Neural cell (in vitro differentiated cells): ENCODE data around the gene ENTPD8. TPM values are rescaled to one million over a fixed set of nuclear protein-coding genes. Genes with fewer than 3 reads are reported as not detected.

Experiments used
- H2AFZ ChIP-seq: fragments of 200-600, 300-800 bp; sonication (generic), shearing (Covaris generic); 2 replicates; pipeline ENCODE4 v1.6.0; 2014; ENCODE audit warnings: low read depth, mild to moderate bottlenecking, antibody characterized with exemption, low read length, moderate library complexity
- H3F3A ChIP-seq: fragments of 200-600 bp; shearing (Covaris generic); 2 replicates; pipeline ENCODE4 v1.6.1; 2016; ENCODE audit warnings: mild to moderate bottlenecking, moderate library complexity, mixed read lengths, antibody characterized with exemption, low read length; ENCODE audit not compliant: insufficient read depth, poor library complexity, severe bottlenecking
- H3K27ac ChIP-seq: fragments of 200-600, 300-800 bp; sonication (generic), shearing (Covaris generic); 2 replicates; pipeline ENCODE4 v1.5.1; 2014; ENCODE audit warnings: mild to moderate bottlenecking, low read length, moderate library complexity
- H3K27me3 ChIP-seq: fragments of 300-800, 200-600 bp; sonication (generic), shearing (Covaris generic); 2 replicates; pipeline ENCODE4 v1.6.0; 2014; ENCODE audit warnings: mild to moderate bottlenecking, low read depth, low read length, moderate library complexity; ENCODE audit not compliant: insufficient read depth
- H3K36me3 ChIP-seq: fragments of 300-800, 200-600 bp; sonication (generic), shearing (Covaris generic); 2 replicates; pipeline ENCODE4 v1.5.1; 2014; ENCODE audit warnings: mild to moderate bottlenecking, antibody characterized with exemption, low read length, moderate library complexity; ENCODE audit not compliant: insufficient read depth
- H3K4me2 ChIP-seq: fragments of 300-800, 200-600 bp; sonication (generic), shearing (Covaris generic); 2 replicates; pipeline ENCODE4 v1.6.0; 2014; ENCODE audit warnings: mild to moderate bottlenecking, low read length
- H3K4me3 ChIP-seq: fragments of 300-800, 200-600 bp; sonication (generic), shearing (Covaris generic); 2 replicates; pipeline ENCODE4 v1.5.1; 2014; ENCODE audit warnings: mild to moderate bottlenecking, low read length, moderate library complexity
- H3K79me2 ChIP-seq: fragments of 200-600 bp; shearing (Covaris generic); replicated peaks from 2 replicates; pipeline ENCODE4 v1.6.0; 2014; ENCODE audit warnings: mild to moderate bottlenecking, low read length, moderate library complexity; ENCODE audit not compliant: insufficient read depth
- H3K9ac ChIP-seq: fragments of 300-800, 200-600 bp; sonication (generic), shearing (Covaris generic); 2 replicates; pipeline ENCODE4 v1.6.1; 2016; ENCODE audit warnings: mild to moderate bottlenecking, low read length, mixed read lengths
- H3K9me2 ChIP-seq: fragments of 200-600 bp; shearing (Covaris generic); 2 replicates; pipeline ENCODE4 v1.6.1; 2016; ENCODE audit warnings: mild to moderate bottlenecking, low read length, mixed read lengths; ENCODE audit not compliant: insufficient read depth
- H3K9me3 ChIP-seq: fragments of 200-600, 300-800 bp; sonication (generic), shearing (Covaris generic); 2 replicates; pipeline ENCODE4 v1.6.1; 2016; ENCODE audit warnings: mild to moderate bottlenecking, mixed run types, low read length, moderate library complexity, mixed read lengths
- H4K20me1 ChIP-seq: fragments of 200-600 bp; shearing (Covaris generic); 2 replicates; pipeline ENCODE4 v1.6.1; 2016; ENCODE audit warnings: mild to moderate bottlenecking, mixed run types; ENCODE audit not compliant: insufficient read depth
- EP300 ChIP-seq: fragments of 450-650 bp; conservative IDR thresholded peaks from 2 replicates; pipeline ENCODE4 v1.6.1; 2014; ENCODE audit warnings: antibody characterized with exemption, mild to moderate bottlenecking, moderate library complexity; ENCODE audit not compliant: poor library complexity, severe bottlenecking
- EZH2 ChIP-seq: fragments of 200-600, 300-800 bp; shearing (Covaris generic), sonication (generic); IDR thresholded peaks from 2 replicates; pipeline ENCODE4 v1.6.1; 2014; ENCODE audit warnings: antibody characterized with exemption, low read length, borderline replicate concordance, mild to moderate bottlenecking; ENCODE audit not compliant: insufficient read depth, poor library complexity, severe bottlenecking
- MXI1 ChIP-seq: fragments of 450-650 bp; conservative IDR thresholded peaks from 2 replicates; pipeline ENCODE4 v1.6.1; 2014; ENCODE audit warnings: antibody characterized with exemption, mild to moderate bottlenecking; ENCODE audit not compliant: poor library complexity, severe bottlenecking
- POLR2AphosphoS5 ChIP-seq: IDR thresholded peaks from 2 replicates; pipeline ENCODE4 v1.6.1; 2012
- RAD21 ChIP-seq: fragments of 450-650 bp; conservative IDR thresholded peaks from 2 replicates; pipeline ENCODE4 v1.6.1; 2014; ENCODE audit warnings: antibody characterized with exemption, mild to moderate bottlenecking, moderate library complexity
- SMC3 ChIP-seq: fragments of 450-650 bp; conservative IDR thresholded peaks from 2 replicates; pipeline ENCODE4 v1.6.1; 2014; ENCODE audit warnings: antibody characterized with exemption, mild to moderate bottlenecking, moderate library complexity; ENCODE audit not compliant: poor library complexity
- TAF1 ChIP-seq: IDR thresholded peaks from 2 replicates; pipeline ENCODE4 v1.6.1; 2012; ENCODE audit warnings: low read depth
- polyA plus RNA-seq: library from polyadenylated mRNA; depleted of rRNA; stranded (reverse); fragments of >200 nt; gene quantifications from 2 replicates; pipeline ENCODE4 v1.2.3, GENCODE V29; 2014
- TF ChIP-seq, protein P1 (sequence below): IDR thresholded peaks from 2 replicates; pipeline ENCODE4 v1.6.1; 2012; ENCODE audit warnings: borderline replicate concordance
- TF ChIP-seq, protein P2 (sequence below): fragments of 450-650 bp; IDR thresholded peaks from 2 replicates; pipeline ENCODE4 v1.5.1; 2014; ENCODE audit warnings: antibody characterized with exemption, mild to moderate bottlenecking, moderate library complexity; ENCODE audit not compliant: poor library complexity, severe bottlenecking

ENTPD8 gene
- polyA plus RNA-seq, 1 donor from 2014 or later: not detected

DNA sequence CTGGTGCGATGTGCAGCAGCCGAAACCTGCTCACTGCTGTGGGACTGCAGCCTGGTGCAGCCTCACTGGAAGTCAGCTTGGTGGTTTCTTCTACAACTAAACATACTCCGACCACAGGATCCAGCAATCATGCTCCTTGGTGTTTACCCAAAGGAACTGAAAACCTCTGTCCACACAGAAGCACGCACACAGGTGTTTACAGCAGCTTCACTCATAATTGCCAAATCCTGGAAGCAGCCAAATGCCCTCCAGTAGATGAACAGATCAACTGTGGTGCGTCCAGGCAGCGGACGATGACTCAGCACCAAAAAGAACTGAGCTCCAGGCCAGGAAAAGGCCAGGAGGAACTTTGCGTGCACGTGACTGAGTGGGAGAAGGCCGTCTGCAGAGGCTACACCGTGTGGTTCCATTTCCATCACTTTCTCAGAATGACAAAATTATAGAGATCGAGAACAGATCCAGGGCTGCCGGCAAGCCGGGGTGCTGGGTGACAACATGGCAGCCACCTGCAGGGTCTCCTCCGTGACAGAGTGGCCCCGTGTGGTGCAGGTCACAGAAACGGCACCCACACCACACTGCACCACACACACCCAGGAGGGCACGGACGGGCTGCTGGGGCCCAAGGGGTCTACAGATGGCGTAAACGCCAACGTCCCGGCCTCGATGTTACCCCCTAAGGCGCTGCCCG, 41.1 kb upstream of the ENTPD8 start:
- Histone ChIP-seq H3K79me2 (no peaks in the 10 kb centered on the region), H3F3A (no peaks in the 10 kb centered on the region), H3K4me2 (no peak overlapping the region), H3K4me3 (no peak overlapping the region), H3K9me3 (no peaks in the 10 kb centered on the region), H2AFZ (no peak overlapping the region), H3K9ac (no peak overlapping the region), H4K20me1 (no peaks in the 10 kb centered on the region), H3K27me3 (no peaks in the 10 kb centered on the region), H3K36me3 (no peaks in the 10 kb centered on the region), H3K9me2 (no peaks in the 10 kb centered on the region), H3K27ac (no peak overlapping the region)
- no peak for TF ChIP-seq SMC3
- TF ChIP-seq EZH2: no peak
- no peak for TF ChIP-seq MXI1
- TF ChIP-seq RAD21: no peak
- no peak for TF ChIP-seq TAF1
- TF ChIP-seq POLR2AphosphoS5: no peak
- no peak for TF ChIP-seq EP300
- TF ChIP-seq, protein P1, sequence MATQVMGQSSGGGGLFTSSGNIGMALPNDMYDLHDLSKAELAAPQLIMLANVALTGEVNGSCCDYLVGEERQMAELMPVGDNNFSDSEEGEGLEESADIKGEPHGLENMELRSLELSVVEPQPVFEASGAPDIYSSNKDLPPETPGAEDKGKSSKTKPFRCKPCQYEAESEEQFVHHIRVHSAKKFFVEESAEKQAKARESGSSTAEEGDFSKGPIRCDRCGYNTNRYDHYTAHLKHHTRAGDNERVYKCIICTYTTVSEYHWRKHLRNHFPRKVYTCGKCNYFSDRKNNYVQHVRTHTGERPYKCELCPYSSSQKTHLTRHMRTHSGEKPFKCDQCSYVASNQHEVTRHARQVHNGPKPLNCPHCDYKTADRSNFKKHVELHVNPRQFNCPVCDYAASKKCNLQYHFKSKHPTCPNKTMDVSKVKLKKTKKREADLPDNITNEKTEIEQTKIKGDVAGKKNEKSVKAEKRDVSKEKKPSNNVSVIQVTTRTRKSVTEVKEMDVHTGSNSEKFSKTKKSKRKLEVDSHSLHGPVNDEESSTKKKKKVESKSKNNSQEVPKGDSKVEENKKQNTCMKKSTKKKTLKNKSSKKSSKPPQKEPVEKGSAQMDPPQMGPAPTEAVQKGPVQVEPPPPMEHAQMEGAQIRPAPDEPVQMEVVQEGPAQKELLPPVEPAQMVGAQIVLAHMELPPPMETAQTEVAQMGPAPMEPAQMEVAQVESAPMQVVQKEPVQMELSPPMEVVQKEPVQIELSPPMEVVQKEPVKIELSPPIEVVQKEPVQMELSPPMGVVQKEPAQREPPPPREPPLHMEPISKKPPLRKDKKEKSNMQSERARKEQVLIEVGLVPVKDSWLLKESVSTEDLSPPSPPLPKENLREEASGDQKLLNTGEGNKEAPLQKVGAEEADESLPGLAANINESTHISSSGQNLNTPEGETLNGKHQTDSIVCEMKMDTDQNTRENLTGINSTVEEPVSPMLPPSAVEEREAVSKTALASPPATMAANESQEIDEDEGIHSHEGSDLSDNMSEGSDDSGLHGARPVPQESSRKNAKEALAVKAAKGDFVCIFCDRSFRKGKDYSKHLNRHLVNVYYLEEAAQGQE: no peak
- TF ChIP-seq, protein P2, sequence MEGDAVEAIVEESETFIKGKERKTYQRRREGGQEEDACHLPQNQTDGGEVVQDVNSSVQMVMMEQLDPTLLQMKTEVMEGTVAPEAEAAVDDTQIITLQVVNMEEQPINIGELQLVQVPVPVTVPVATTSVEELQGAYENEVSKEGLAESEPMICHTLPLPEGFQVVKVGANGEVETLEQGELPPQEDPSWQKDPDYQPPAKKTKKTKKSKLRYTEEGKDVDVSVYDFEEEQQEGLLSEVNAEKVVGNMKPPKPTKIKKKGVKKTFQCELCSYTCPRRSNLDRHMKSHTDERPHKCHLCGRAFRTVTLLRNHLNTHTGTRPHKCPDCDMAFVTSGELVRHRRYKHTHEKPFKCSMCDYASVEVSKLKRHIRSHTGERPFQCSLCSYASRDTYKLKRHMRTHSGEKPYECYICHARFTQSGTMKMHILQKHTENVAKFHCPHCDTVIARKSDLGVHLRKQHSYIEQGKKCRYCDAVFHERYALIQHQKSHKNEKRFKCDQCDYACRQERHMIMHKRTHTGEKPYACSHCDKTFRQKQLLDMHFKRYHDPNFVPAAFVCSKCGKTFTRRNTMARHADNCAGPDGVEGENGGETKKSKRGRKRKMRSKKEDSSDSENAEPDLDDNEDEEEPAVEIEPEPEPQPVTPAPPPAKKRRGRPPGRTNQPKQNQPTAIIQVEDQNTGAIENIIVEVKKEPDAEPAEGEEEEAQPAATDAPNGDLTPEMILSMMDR: no peak

DNA sequence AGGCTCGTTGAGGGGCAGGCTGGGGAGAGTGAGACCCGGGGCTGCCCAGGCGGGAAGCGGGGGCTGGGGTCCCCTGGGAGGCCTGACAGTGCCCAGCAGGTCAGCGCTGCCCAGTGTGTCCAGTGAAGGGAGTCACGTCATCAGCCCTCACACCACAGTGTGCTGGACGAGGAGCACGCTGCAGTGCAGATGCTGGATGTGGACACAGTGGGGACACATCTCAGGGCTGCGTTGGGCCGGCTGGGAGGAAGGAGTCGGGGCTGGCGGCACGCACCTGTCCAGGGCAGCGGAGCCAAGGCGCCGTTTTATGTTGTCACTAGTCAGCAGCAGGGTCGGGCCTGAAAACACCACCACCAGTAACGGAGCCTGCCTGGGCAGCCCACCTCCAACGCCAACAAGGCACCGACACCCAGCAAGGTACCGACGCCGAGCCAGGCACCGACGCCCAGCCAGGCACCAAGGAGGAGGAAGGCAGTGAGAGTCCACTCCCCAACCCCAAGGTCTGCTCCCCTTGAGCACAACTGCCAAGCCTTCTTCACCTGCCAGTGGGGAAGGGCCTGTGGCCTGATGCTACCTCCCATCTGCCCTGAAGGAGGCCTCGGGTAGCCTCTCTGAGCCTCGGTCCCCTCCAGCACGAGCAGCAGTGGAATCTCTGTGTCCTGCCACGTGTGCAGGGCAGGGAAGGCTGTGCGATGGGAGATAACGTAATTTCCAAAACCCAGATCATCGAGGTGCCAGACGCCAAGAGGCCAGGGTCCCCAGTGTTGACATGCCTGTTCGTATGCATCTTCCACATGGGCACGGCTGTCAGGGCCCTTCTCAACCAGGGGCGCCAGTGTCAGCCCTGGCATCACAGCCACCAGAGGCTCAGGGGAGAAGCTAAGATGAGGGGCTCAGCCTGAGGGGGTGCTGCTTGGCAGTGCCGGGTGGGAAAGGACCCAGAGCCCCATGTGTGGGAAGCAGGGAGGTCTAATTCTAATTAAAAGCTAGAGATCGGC, 39.8 kb upstream of the ENTPD8 start:
- Histone ChIP-seq H3K9me3 (no peaks in the 10 kb centered on the region), H2AFZ (no peak overlapping the region), H3K4me2 (no peak overlapping the region), H3K36me3 (no peaks in the 10 kb centered on the region), H3F3A (no peaks in the 10 kb centered on the region), H3K79me2 (no peaks in the 10 kb centered on the region), H3K9me2 (no peaks in the 10 kb centered on the region), H3K27me3 (no peaks in the 10 kb centered on the region), H4K20me1 (no peaks in the 10 kb centered on the region), H3K27ac (no peak overlapping the region), H3K4me3 (no peak overlapping the region), H3K9ac (no peak overlapping the region)
- TF ChIP-seq RAD21 (no peak), TAF1 (no peak), EZH2 (no peak), SMC3 (no peak), POLR2AphosphoS5 (no peak), EP300 (no peak), MXI1 (no peak)
- TF ChIP-seq, protein P1: no peak
- TF ChIP-seq, protein P2: no peak
